Measurements from ENCODE around the gene CFAP77. TPM values are rescaled to one million over a fixed set of nuclear protein-coding genes. Genes with fewer than 3 reads are reported as not detected.

Gene CFAP77
- total and polyA plus RNA-seq, 2 experiments from 2014 or later = not detected

DNA sequence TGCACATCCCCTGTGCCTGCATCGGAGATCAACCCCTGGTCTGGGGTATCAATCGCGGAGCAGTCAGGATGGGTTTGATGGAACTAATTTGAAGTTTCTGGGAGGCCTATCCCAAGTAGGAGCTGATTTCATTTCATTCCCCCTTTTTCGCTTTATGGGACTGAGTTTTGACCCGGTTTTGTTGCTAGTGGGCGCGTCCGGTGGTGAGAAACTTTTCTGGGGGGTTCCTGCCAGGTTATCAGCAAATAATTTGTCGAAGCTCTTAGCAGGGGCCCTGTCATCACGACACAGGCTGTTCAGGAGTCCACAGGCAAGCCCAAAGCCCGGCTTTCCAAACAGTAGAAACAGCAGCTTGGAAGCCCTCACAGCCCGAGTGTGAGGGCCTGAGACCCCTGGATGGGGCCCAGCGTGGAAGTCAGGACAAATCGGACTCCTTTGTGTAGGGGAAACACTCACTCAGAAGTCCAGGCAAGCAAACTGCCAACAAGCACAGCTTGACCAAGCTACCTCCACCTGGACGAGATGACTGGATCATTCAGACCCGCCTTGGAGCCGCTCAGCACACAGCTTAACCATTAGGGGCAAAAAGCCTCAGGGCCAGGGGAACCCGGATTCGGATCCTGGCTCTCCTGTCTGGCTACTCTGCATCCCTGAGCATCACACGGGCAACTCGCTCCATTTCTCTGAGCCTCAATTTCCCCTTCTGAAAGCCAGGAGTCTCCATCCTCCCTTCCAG lies 108.0 kb downstream of the CFAP77 start:
- no peaks in the 10 kb centered on the region for H3K36me3 ChIP-seq (ENCODE audit: low read depth)
- H3K27me3 ChIP-seq (replicated peaks; ENCODE audit: insufficient read depth) = peaks cover 16% of the 10 kb centered on the region
- H3K9me3 ChIP-seq (ENCODE audit: low read depth) = no peaks in the 10 kb centered on the region
- in situ Hi-C loops (cut with MboI) = no loop called here
- H3K79me2 ChIP-seq (ENCODE audit: insufficient read depth) = no peaks in the 10 kb centered on the region
- no peaks in the 10 kb centered on the region for H3K9me2 ChIP-seq (ENCODE audit: insufficient read depth)
- H3F3A ChIP-seq (ENCODE audit: insufficient read depth) = no peaks in the 10 kb centered on the region
- H4K20me1 ChIP-seq (ENCODE audit: insufficient read depth) = no peaks in the 10 kb centered on the region
- no peak overlapping the region for H2AFZ ChIP-seq
- no peak overlapping the region for H3K9ac ChIP-seq
- H3K4me1 ChIP-seq (ENCODE audit: insufficient read depth) = no peaks in the 10 kb centered on the region
- H3K27ac ChIP-seq = no peak overlapping the region
- no peak for DNase-seq
- TF ChIP-seq EZH2phosphoT487 (IDR thresholded peaks at IDR 0.05; ENCODE audit: insufficient read depth, low read depth) = no peak
- TF ChIP-seq EZH2 (IDR thresholded peaks at IDR 0.05; ENCODE audit: insufficient read depth, poor library complexity, severe bottlenecking) = no peak
- 59 to 62% methylated on average over 21 of the region's 21 CpGs for WGBS, 2 experiments (ENCODE audit: low coverage in 1 of 2, low lambda C conversion rate in 2 of 2, missing lambda C conversion rate in 2 of 2)
- H3K4me3 ChIP-seq = no peak overlapping the region
- no peak overlapping the region for H3K4me2 ChIP-seq (ENCODE audit: unreplicated experiment)

DNA sequence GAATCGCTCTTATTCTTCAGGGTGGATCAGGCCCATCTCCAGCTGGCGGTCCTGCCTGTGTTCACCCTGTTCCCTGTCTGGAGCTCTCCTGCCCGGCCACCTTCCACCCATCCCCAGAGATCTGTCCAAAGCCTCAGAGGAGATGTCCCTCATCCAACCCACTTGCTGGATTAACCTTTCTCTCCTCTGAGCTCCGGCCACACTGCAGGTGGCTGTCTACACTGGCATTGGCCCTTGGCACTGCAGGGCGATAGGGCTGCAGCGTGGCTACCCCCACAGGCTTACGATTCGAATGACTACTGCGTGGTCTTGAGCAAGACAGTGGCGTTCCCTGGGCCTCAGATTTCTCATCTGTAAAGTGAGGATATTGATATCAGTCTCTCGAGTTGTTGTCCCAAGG lies 108.6 kb downstream of the CFAP77 start:
- Histone ChIP-seq H3K27me3 (replicated peaks; ENCODE audit: insufficient read depth) (peaks cover 18% of the 10 kb centered on the region), H4K20me1 (ENCODE audit: insufficient read depth) (no peaks in the 10 kb centered on the region), H3K36me3 (ENCODE audit: low read depth) (no peaks in the 10 kb centered on the region), H3K9ac (no peak overlapping the region), H3F3A (ENCODE audit: insufficient read depth) (no peaks in the 10 kb centered on the region), H3K9me2 (ENCODE audit: insufficient read depth) (no peaks in the 10 kb centered on the region), H3K27ac (no peak overlapping the region), H3K79me2 (ENCODE audit: insufficient read depth) (no peaks in the 10 kb centered on the region), H3K4me2 (ENCODE audit: unreplicated experiment) (no peak overlapping the region), H3K4me3 (no peak overlapping the region), H3K9me3 (ENCODE audit: low read depth) (no peaks in the 10 kb centered on the region), H2AFZ (no peak overlapping the region), H3K4me1 (ENCODE audit: insufficient read depth) (no peaks in the 10 kb centered on the region)
- in situ Hi-C loops (cut with MboI) = no loop called here
- DNase-seq = no peak
- TF ChIP-seq EZH2 (IDR thresholded peaks at IDR 0.05; ENCODE audit: insufficient read depth, poor library complexity, severe bottlenecking) (no peak), EZH2phosphoT487 (IDR thresholded peaks at IDR 0.05; ENCODE audit: insufficient read depth, low read depth) (no peak)
- 61 to 69% methylated on average over 11 of the region's 11 CpGs for WGBS, 2 experiments (ENCODE audit: low coverage in 1 of 2, low lambda C conversion rate in 2 of 2, missing lambda C conversion rate in 2 of 2)

DNA sequence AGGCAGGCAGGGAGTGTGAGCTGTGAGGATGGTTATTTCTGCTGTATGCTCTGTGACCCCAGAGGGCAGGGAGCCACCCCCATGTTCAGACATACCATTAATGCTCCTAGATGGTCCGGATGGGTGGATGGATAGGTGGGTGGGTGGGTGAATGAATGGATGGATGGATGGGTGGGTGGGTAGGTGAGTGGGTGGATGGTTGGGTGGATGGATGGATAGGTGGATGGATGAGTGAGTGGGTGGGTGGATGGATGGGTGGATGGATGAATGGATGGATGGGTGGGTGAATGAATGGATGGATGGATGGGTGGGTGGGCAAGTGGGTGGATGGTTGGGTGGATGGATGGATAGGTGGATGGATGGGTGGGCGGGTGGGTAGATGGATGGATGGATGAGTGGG lies 109.0 kb downstream of the CFAP77 start:
- Histone ChIP-seq H3F3A (ENCODE audit: insufficient read depth) (no peaks in the 10 kb centered on the region), H4K20me1 (ENCODE audit: insufficient read depth) (no peaks in the 10 kb centered on the region), H2AFZ (no peak overlapping the region), H3K79me2 (ENCODE audit: insufficient read depth) (no peaks in the 10 kb centered on the region), H3K9me2 (ENCODE audit: insufficient read depth) (no peaks in the 10 kb centered on the region), H3K4me2 (ENCODE audit: unreplicated experiment) (no peak overlapping the region), H3K4me1 (ENCODE audit: insufficient read depth) (no peaks in the 10 kb centered on the region), H3K9me3 (ENCODE audit: low read depth) (no peaks in the 10 kb centered on the region), H3K4me3 (no peak overlapping the region), H3K9ac (no peak overlapping the region), H3K36me3 (ENCODE audit: low read depth) (no peaks in the 10 kb centered on the region), H3K27ac (no peak overlapping the region), H3K27me3 (replicated peaks; ENCODE audit: insufficient read depth) (peaks cover 21% of the 10 kb centered on the region)
- DNase-seq = no peak
- no peak for TF ChIP-seq EZH2 (IDR thresholded peaks at IDR 0.05; ENCODE audit: insufficient read depth, poor library complexity, severe bottlenecking)
- no peak for TF ChIP-seq EZH2phosphoT487 (IDR thresholded peaks at IDR 0.05; ENCODE audit: insufficient read depth, low read depth)
- in situ Hi-C loops (cut with MboI) = no loop called here
- WGBS, 2 experiments (ENCODE audit: low coverage in 1 of 2, low lambda C conversion rate in 2 of 2, missing lambda C conversion rate in 2 of 2) = 26 to 29% methylated on average over 1 to 2 of the region's 2 CpGs

DNA sequence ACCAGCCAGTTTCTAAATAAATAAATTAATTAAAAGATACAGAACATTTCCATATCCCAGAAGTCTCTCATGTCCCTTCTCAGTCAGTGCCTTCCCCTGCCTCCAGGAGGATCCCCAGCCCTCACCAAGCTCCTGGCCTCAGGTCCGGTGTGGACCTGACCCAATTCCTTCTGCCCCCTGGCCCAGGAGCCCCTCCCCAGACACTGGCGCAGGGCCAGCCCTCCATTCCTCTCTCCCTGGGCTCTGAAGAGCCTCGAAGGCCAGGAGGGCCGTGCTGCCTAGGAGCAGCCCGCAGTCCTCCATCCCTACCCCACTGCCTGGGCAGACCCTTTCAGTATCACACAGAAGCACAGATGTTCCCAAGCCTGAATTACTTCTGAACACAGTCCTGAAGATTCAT lies 110.6 kb downstream of the CFAP77 start:
- no peak overlapping the region for H3K27ac ChIP-seq

More for the DNA sequence above, 110.6 kb downstream of the CFAP77 start:
- in situ Hi-C loops (cut with MboI) = no loop called here
- Histone ChIP-seq H4K20me1 (ENCODE audit: insufficient read depth) (no peaks in the 10 kb centered on the region), H3K9ac (no peak overlapping the region), H3K27me3 (replicated peaks; ENCODE audit: insufficient read depth) (peaks cover 21% of the 10 kb centered on the region), H3K9me3 (ENCODE audit: low read depth) (no peaks in the 10 kb centered on the region), H3K36me3 (ENCODE audit: low read depth) (no peaks in the 10 kb centered on the region), H3F3A (ENCODE audit: insufficient read depth) (no peaks in the 10 kb centered on the region), H3K79me2 (ENCODE audit: insufficient read depth) (no peaks in the 10 kb centered on the region), H3K4me2 (ENCODE audit: unreplicated experiment) (no peak overlapping the region), H3K4me1 (ENCODE audit: insufficient read depth) (no peaks in the 10 kb centered on the region), H3K4me3 (no peak overlapping the region), H3K9me2 (ENCODE audit: insufficient read depth) (no peaks in the 10 kb centered on the region), H2AFZ (no peak overlapping the region)
- no peak for DNase-seq
- no peak for TF ChIP-seq EZH2phosphoT487 (IDR thresholded peaks at IDR 0.05; ENCODE audit: insufficient read depth, low read depth)
- no peak for TF ChIP-seq EZH2 (IDR thresholded peaks at IDR 0.05; ENCODE audit: insufficient read depth, poor library complexity, severe bottlenecking)
- WGBS, 2 experiments (ENCODE audit: low coverage in 1 of 2, low lambda C conversion rate in 2 of 2, missing lambda C conversion rate in 2 of 2) = 35 to 36% methylated on average over 5 of the region's 5 CpGs
